ENCODE data around the gene ATP2B2.
A peak's percentile ranks its signal among the peaks of the same experiment; 100 is the strongest.

The ATP2B2 gene

GRCh38 chr3:10492364-10493201, 12.8 kb downstream of the ATP2B2 start:
- no peak for DNase-seq

DNA sequence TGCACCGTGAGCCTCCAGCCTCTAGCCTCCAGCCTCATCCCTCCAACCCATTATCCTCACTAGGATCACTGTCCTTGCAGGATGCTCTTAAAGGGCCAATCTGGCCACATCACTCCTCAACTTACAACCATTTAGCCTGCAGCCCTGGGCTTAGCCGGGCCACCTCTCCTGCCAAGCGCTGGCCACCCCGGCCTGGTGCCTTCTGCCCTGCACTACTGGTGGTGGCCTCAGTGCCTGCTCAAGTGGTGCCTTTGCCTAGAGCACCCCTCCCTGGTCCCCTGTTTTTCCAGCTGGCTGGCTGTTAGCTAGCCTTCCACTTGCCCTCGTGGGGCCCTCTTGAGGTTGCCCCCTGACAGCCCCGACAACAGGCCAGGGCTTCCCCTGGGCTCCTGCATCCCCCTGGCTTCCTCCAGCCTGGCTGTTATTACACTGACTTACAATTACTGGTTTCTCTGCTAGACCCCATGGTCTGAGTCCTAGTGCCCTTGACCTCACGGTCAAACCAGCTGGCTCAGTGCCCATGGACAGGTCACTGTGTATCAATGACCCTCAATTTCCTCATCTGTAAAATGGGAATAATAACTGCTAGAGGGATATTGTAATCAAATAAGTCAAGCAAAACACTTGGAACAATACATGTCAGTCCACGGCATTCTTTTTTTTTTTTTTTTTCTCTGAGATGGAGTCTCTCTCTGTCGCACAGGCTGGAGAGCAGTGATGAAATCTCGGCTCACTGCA, 15.5 kb downstream of the ATP2B2 start:
- no peak for DNase-seq

- no peak for DNase-seq
Measured at GRCh38 chr3:10487988-10488633, 17.3 kb downstream of the ATP2B2 start.

DNA sequence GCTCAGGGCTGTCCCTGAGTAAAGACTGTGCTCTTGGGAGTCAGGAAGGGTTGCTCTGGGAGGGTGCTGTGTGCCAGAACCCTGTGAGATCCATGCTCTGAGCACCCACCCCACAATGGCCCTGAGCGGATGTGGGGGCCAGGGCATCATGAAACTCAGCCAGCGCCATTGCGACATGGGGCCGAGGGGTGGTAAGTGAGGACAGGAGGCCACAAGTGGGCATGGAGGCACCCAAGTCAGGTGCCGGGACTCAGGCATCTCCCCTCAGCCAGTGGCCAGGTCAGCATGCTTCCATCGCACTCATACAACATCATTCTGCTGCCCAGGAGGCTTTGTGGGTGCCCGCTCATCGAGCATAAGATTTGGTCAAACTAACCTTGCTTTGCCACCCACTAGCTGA, 19.6 kb downstream of the ATP2B2 start:
- DNase-seq = no peak

- DNase-seq = no peak
Measured at GRCh38 chr3:10485380-10485779, 20.0 kb downstream of the ATP2B2 start.

DNA sequence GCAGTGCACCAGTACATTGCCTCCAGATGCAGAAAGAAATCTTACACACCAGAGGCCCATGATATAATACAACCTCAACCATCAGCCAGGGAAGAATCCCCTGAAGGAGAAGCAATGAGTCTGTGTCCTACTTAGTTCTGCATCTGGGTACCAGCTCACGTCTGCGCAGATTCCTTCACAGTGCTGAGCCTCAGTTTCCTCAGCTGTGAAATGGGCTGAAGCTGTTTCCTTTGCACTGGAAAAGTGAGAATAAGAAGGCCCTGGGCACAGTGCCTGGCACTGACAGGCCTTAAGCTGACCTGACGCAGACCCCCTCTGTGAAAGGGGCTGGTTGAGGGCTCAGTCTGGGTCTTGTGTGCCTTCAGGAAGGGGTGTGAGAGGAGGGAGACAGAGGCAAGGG, 20.7 kb downstream of the ATP2B2 start:
- DNase-seq = no peak

- no peak for DNase-seq
Measured at GRCh38 chr3:10483686-10484345, 21.6 kb downstream of the ATP2B2 start.

DNA sequence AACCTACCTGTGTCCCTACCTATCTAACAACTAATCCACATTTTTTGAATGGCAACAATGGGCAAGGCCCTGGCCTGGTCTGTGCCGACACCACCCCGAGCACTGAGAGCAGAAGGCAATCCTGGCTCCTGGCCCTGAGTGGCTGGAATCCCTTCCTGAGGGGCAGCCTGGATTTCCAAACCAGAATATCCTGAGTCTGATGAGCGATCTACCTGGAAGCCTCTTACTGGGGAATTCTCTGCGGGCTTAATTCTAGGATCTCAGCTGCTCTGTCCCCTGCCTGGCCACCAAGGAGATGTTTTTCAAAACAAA, 22.1 kb downstream of the ATP2B2 start:
- no peak for DNase-seq

GRCh38 chr3:10482631-10483363, 22.6 kb downstream of the ATP2B2 start:
- no peak for DNase-seq

DNA sequence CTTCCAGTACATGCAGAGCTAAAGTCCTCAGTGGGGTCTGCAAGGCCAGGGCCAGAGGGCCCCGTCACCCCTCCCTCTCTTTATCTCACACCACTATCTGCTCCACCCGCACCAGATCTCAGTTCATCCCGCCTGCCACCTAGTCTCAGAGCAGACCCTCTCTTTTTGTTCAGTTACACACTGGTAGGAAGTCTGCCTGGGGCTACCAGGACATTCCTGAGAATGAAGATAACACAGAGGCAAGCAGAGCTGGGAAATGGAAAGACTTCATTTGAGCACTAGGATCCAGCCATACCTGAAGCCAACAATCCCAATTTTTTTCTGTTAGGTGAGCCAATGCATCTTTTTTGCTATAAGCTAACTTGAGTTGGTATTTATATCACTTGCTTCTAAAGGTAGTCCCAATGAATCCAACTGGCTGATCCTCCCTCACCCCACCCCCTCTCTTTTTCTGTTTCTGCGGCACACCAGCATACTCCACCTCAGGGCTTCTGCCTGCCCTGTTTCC, 24.5 kb downstream of the ATP2B2 start:
- no peak for DNase-seq

GRCh38 chr3:10479311-10479710, 26.1 kb downstream of the ATP2B2 start:
- no peak for DNase-seq

DNA sequence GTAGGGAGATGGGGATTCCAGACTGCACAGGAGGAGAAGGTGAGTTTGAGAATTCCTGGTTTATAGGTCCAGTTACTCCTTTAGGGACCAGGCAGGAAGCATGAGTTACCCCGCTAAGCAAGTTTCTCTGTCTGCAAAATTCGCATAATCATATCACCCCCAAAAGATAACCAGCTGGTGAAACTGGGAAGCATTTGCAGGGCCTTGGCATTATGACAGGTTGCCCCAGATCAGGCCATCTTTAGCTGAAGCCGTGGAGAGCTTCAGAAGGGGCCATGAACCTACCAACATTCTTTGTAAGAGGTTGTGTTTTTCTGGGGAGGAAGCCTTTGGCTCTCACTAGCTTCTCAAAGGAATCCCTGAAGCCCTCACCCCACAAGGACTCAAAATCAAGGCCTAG, 29.4 kb downstream of the ATP2B2 start:
- DNase-seq = no peak

DNA sequence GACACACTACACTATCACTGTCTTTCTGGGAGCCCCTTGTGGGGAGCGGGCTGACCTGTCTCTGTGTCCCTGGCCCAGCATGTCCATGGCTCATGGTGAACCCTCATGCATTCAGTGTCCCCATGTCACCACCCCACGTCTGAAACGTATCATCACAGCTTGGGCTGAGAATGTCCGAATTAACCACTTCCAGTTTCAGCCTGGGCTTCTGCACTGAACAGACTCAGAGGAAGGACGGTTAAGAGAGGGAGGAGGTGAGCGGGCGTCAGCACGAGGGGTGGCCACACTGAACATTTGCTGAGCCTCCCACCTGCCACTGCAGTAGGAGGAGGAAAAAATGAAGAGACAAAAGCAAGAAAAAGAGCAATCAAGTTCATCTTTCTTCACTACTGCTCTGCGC, 30.5 kb downstream of the ATP2B2 start:
- peak; percentile 33 for DNase-seq

DNA sequence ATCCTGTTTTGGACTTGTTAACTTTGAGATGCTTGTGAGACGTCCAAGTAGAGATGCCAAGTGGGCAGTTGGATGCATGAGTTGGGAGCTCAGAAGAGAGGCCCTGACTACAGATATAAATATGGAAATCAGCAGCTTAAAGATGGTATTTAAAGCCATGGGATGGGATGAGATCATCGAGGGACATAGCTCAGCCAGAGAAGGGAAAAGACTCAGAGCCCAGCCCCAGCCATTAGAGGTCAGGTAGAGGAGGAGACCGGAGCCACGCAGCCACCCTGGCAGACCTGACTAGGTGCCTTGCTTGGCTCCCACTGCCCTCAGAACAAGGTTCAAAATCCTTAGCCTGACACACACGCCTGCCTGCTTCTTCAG, 31.1 kb downstream of the ATP2B2 start:
- DNase-seq = no peak

DNA sequence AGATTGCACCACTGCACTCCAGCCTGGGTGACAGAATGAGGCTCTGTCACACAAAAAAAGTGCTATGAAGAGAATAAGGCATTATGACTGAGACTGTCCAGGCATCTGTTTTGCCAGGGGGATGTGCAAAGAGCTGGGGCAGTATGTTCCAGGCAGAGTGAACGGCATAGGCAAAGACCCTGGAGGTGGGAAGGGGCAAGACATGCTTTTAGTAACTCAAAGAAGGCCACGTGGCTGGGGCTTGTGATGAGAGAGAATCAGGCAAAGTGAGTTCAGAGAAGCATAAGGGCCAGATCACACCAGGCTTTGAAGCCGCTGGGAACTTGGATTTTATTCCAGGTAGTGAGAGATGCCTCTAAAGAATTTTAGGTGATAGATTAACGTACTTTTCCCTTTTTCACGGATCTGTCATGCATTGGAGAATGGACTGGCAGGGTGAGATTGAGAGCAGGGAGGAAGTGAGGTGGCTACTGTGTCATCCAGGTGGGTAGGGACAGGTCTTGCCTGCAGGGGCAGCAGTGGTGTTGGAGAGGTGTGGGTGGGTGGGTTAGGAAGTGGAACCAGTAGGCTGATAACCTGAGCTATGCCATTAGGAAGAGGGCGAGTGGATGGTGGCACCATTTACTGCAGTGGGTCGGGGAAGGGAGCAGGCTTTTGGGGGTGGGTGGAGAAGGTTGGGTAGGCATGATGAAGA, 31.7 kb downstream of the ATP2B2 start:
- no peak for DNase-seq

DNA sequence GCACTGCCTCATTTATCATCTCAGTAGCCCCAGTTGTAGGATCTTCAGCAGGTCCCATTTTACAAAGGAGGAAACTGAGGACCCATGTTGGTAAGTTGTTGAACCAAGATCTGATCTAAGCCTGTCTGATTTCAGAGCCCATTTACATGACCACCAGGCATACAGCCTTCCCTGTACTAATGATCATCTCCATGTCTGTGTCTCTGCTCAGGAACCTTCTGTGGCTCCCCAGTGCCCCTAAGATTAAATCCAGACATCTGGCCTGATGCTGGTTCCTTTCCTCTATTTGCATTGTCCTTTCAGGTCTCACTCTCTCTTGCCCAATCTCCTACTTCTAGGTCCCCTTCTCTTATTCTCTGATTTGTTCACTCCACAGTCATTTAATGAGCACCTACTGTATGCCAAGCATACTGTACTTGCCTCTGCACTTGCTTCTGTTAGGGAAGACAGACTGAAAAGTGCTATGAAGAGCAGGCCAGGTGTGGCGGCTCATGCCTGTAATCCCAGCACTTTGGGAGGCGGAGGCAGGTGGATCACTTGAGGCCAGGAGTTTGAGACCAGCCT, 32.4 kb downstream of the ATP2B2 start:
- DNase-seq = no peak

DNA sequence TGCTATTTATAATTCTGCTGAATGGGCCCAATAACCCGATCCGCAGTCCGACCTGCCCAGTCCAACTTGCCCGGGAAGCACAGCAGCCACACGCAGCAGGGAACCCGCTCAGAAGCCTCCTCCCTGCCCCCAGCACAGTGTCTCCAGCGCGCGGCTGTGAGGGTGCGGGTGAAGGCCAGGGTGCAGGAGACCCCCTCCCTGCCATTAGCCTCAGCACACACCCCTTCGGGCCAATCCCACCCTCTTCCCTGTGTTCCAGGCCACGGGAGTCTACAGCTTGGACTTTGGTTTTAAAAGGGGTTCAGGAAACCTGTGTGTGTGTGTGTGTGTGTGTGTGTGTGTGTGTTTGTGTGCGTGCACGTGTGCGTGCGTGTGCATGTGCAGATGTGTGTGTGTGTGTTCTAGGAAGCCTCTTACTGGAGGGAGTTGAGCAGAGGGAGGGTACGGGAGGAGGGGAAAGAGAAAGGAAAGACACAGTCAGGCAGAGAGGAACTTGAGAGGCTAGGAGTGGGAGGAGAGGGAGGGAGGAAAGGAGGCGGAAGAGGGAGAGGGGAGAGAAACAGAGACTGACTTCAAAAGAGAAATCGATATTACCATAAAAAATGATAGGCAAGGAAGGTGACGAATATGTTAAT, 34.2 kb downstream of the ATP2B2 start:
- DNase-seq = peak; percentile 39

DNA sequence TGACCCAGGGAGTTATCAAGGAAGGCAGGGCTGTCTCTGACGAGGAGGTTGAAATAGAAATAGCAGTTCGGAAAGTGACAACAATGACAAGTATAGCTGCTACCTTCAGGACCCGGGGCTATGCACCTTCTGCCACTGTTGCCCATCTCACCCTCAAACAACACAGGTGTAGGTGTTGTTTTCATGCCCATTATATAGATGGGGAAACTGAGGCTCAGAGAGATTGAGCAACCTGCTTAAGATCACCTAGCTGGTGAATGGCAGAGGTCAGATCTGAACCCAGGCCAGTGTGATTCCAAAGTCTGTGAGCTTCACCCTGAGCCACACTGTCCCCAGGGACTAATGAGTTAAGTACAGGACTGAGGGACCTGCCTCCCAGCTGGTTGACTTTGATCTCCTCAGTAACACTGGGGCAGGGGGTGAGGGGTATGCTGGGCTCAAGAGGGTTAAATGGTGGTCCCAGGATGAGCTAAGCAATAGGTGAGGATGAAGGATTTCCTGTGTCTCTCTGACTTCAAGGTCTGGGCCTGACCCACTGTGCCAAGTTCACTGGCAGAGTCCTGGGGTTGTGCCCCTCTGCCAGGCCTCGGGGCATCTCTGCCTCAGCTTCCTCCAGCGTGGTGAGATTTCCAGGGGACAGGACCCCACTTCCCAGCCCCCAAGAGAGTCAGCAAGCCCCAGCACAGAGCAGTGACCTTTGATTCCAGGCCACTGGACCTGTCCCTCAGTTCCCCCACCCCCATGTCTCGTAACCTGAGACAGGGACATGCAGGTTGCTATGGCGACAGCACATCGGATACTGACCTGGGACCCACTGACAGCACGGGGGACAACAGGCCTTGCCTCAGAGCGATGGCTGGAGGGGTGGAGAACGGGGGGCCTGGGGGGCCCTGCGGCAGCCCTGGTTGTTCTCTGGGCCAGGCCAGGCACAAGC, 35.0 kb downstream of the ATP2B2 start:
- DNase-seq = no peak

- DNase-seq = no peak
Measured at GRCh38 chr3:10469441-10470119, 35.8 kb downstream of the ATP2B2 start.

All from suppressor macrophage treated with lipopolysaccharide for 4 hours (primary cell).